HEK293 (cell line): ENCODE measurements around the gene PIEZO1.

Experiments used
- GLI4 ChIP-seq: fragments of 450-650 bp; formaldehyde crosslinking; IDR thresholded peaks from 2 replicates; pipeline ENCODE4 v1.5.1; 2016; ENCODE audit warnings: missing biosample characterization, missing genetic modification characterization
- MZF1 ChIP-seq: fragments of 450-650 bp; formaldehyde crosslinking; IDR thresholded peaks from 2 replicates; pipeline ENCODE4 v1.5.1; 2017; ENCODE audit warnings: missing biosample characterization, missing genetic modification characterization, borderline replicate concordance
- REST ChIP-seq: fragments of 450-650 bp; formaldehyde crosslinking; IDR thresholded peaks from 2 replicates; pipeline ENCODE4 v1.5.1; 2016; ENCODE audit warnings: missing biosample characterization, missing genetic modification characterization
- SALL2 ChIP-seq: fragments of 450-650 bp; formaldehyde crosslinking; IDR thresholded peaks from 2 replicates; pipeline ENCODE4 v1.5.0; 2017; ENCODE audit warnings: missing biosample characterization, mild to moderate bottlenecking, missing genetic modification characterization, borderline replicate concordance
- TRIM28 ChIP-seq: IDR thresholded peaks from 2 replicates; pipeline ENCODE4 v1.6.1; 2011; ENCODE audit warnings: low read length, control low read depth, borderline replicate concordance
- ZNF112 ChIP-seq: fragments of 450-650 bp; formaldehyde crosslinking; IDR thresholded peaks from 2 replicates; pipeline ENCODE4 v1.5.0; 2017; ENCODE audit warnings: missing biosample characterization, missing genetic modification characterization
- ZNF19 ChIP-seq: fragments of 450-650 bp; formaldehyde crosslinking; IDR thresholded peaks from 2 replicates; pipeline ENCODE4; 2016; ENCODE audit warnings: missing biosample characterization, missing genetic modification characterization, low read depth
- ZNF302 ChIP-seq: fragments of 450-650 bp; formaldehyde crosslinking; IDR thresholded peaks from 2 replicates; pipeline ENCODE4 v1.5.1; 2016; ENCODE audit warnings: missing biosample characterization, missing genetic modification characterization, low read depth
- ZNF311 ChIP-seq: fragments of 450-650 bp; formaldehyde crosslinking; IDR thresholded peaks from 2 replicates; pipeline ENCODE4 v1.5.1; 2017; ENCODE audit warnings: missing biosample characterization, missing genetic modification characterization, borderline replicate concordance
- ZNF341 ChIP-seq: fragments of 450-650 bp; formaldehyde crosslinking; IDR thresholded peaks from 2 replicates; pipeline ENCODE4; 2016; ENCODE audit warnings: low read depth, missing biosample characterization, missing genetic modification characterization
- ZNF404 ChIP-seq: fragments of 450-650 bp; formaldehyde crosslinking; IDR thresholded peaks from 2 replicates; pipeline ENCODE4 v1.5.1; 2017; ENCODE audit warnings: missing biosample characterization, missing genetic modification characterization
- ZNF514 ChIP-seq: fragments of 450-650 bp; formaldehyde crosslinking; IDR thresholded peaks from 2 replicates; pipeline ENCODE4 v1.5.1; 2016; ENCODE audit warnings: missing biosample characterization, missing genetic modification characterization
- ZNF544 ChIP-seq: fragments of 450-650 bp; formaldehyde crosslinking; IDR thresholded peaks from 2 replicates; pipeline ENCODE4 v1.5.0; 2017; ENCODE audit warnings: missing biosample characterization, missing genetic modification characterization
- ZNF548 ChIP-seq: fragments of 450-650 bp; formaldehyde crosslinking; IDR thresholded peaks from 2 replicates; pipeline ENCODE4 v1.5.1; 2016; ENCODE audit warnings: missing biosample characterization, missing genetic modification characterization
- ZNF549 ChIP-seq: fragments of 450-650 bp; IDR thresholded peaks from 2 replicates; pipeline ENCODE4 v1.5.1; 2018; ENCODE audit warnings: missing biosample characterization, missing genetic modification characterization, mild to moderate bottlenecking, inconsistent platforms, moderate library complexity
- ZNF580 ChIP-seq: fragments of 450-650 bp; formaldehyde crosslinking; IDR thresholded peaks from 2 replicates; pipeline ENCODE4 v1.5.1; 2016; ENCODE audit warnings: missing biosample characterization, missing genetic modification characterization
- ZNF585B ChIP-seq: fragments of 450-650 bp; formaldehyde crosslinking; IDR thresholded peaks from 2 replicates; pipeline ENCODE4 v1.5.1; 2016; ENCODE audit warnings: missing biosample characterization, missing genetic modification characterization
- ZNF621 ChIP-seq: fragments of 450-650 bp; formaldehyde crosslinking; IDR thresholded peaks from 2 replicates; pipeline ENCODE4 v1.5.1; 2017; ENCODE audit warnings: missing biosample characterization, missing genetic modification characterization
- ZNF623 ChIP-seq: fragments of 450-650 bp; formaldehyde crosslinking; IDR thresholded peaks from 2 replicates; pipeline ENCODE4 v1.5.1; 2016; ENCODE audit warnings: missing biosample characterization, missing genetic modification characterization
- ZNF624 ChIP-seq: fragments of 450-650 bp; formaldehyde crosslinking; IDR thresholded peaks from 2 replicates; pipeline ENCODE4 v1.5.1; 2017; ENCODE audit warnings: missing biosample characterization, missing genetic modification characterization
- ZNF654 ChIP-seq: fragments of 450-650 bp; formaldehyde crosslinking; IDR thresholded peaks from 2 replicates; pipeline ENCODE4 v1.5.1; 2016; ENCODE audit warnings: low read depth, missing biosample characterization, missing genetic modification characterization
- ZNF707 ChIP-seq: fragments of 450-650 bp; formaldehyde crosslinking; IDR thresholded peaks from 2 replicates; pipeline ENCODE4 v1.5.1; 2016; ENCODE audit warnings: missing biosample characterization, missing genetic modification characterization
- ZNF747 ChIP-seq: fragments of 450-650 bp; formaldehyde crosslinking; IDR thresholded peaks from 2 replicates; pipeline ENCODE4 v1.5.1; 2016; ENCODE audit warnings: missing biosample characterization, missing genetic modification characterization
- ZNF76 ChIP-seq: fragments of 450-650 bp; formaldehyde crosslinking; IDR thresholded peaks from 2 replicates; pipeline ENCODE4; 2016; ENCODE audit warnings: low read depth, missing biosample characterization, missing genetic modification characterization, borderline replicate concordance
- ZNF791 ChIP-seq: fragments of 450-650 bp; formaldehyde crosslinking; IDR thresholded peaks from 2 replicates; pipeline ENCODE4 v1.5.1; 2016; ENCODE audit warnings: missing biosample characterization, missing genetic modification characterization
- TF ChIP-seq, protein P1 (sequence below): fragments of 450-650 bp; formaldehyde crosslinking; IDR thresholded peaks from 2 replicates; pipeline ENCODE4 v1.5.1; 2017; ENCODE audit warnings: missing biosample characterization, missing genetic modification characterization
- TF ChIP-seq, protein P2 (sequence below): fragments of 450-650 bp; IDR thresholded peaks from 2 replicates; pipeline ENCODE4 v1.5.1; 2018; ENCODE audit warnings: missing biosample characterization, mild to moderate bottlenecking, missing genetic modification characterization
- TF ChIP-seq, protein P3 (sequence below): fragments of 450-650 bp; IDR thresholded peaks from 2 replicates; pipeline ENCODE4 v1.5.1; 2018; ENCODE audit warnings: missing biosample characterization, missing genetic modification characterization
- TF ChIP-seq, protein P4 (sequence below): fragments of 450-650 bp; formaldehyde crosslinking; IDR thresholded peaks from 2 replicates; pipeline ENCODE4 v1.5.1; 2016; ENCODE audit warnings: missing biosample characterization, missing genetic modification characterization

The PIEZO1 gene

GRCh38 chr16:88803264-88803987 is 18.4 kb upstream of the PIEZO1 start, which contains the start of gene CDT1 (continued):
- TF ChIP-seq REST (tag by site-specific recombination) (no peak), ZNF76 (tag by site-specific recombination) (no peak), TRIM28 (no peak), GLI4 (tag by site-specific recombination) (no peak), ZNF544 (no peak), MZF1 (tag by site-specific recombination) (no peak), ZNF404 (tag by site-specific recombination) (no peak), ZNF624 (tag by site-specific recombination) (no peak), ZNF311 (tag by site-specific recombination) (no peak), ZNF747 (tag by site-specific recombination) (no peak), ZNF580 (tag by site-specific recombination) (no peak), ZNF791 (no peak), ZNF585B (tag by site-specific recombination) (no peak), ZNF654 (tag by site-specific recombination) (no peak), ZNF19 (no peak), ZNF514 (tag by site-specific recombination) (no peak), ZNF302 (tag by site-specific recombination) (no peak), ZNF549 (tag by site-specific recombination) (no peak), ZNF707 (no peak), ZNF621 (tag by site-specific recombination) (no peak), ZNF548 (tag by site-specific recombination) (no peak), ZNF112 (tag by site-specific recombination) (no peak), ZNF341 (no peak), SALL2 (no peak), ZNF623 (tag by site-specific recombination) (no peak)
- TF ChIP-seq, protein P1, sequence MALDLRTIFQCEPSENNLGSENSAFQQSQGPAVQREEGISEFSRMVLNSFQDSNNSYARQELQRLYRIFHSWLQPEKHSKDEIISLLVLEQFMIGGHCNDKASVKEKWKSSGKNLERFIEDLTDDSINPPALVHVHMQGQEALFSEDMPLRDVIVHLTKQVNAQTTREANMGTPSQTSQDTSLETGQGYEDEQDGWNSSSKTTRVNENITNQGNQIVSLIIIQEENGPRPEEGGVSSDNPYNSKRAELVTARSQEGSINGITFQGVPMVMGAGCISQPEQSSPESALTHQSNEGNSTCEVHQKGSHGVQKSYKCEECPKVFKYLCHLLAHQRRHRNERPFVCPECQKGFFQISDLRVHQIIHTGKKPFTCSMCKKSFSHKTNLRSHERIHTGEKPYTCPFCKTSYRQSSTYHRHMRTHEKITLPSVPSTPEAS (tag by site-specific recombination) = no peak
- TF ChIP-seq, protein P2, sequence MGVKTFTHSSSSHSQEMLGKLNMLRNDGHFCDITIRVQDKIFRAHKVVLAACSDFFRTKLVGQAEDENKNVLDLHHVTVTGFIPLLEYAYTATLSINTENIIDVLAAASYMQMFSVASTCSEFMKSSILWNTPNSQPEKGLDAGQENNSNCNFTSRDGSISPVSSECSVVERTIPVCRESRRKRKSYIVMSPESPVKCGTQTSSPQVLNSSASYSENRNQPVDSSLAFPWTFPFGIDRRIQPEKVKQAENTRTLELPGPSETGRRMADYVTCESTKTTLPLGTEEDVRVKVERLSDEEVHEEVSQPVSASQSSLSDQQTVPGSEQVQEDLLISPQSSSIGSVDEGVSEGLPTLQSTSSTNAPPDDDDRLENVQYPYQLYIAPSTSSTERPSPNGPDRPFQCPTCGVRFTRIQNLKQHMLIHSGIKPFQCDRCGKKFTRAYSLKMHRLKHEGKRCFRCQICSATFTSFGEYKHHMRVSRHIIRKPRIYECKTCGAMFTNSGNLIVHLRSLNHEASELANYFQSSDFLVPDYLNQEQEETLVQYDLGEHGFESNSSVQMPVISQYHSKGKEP (tag by site-specific recombination) = peak; percentile 45; the same call in 1 of the 2 replicates
- TF ChIP-seq, protein P3, sequence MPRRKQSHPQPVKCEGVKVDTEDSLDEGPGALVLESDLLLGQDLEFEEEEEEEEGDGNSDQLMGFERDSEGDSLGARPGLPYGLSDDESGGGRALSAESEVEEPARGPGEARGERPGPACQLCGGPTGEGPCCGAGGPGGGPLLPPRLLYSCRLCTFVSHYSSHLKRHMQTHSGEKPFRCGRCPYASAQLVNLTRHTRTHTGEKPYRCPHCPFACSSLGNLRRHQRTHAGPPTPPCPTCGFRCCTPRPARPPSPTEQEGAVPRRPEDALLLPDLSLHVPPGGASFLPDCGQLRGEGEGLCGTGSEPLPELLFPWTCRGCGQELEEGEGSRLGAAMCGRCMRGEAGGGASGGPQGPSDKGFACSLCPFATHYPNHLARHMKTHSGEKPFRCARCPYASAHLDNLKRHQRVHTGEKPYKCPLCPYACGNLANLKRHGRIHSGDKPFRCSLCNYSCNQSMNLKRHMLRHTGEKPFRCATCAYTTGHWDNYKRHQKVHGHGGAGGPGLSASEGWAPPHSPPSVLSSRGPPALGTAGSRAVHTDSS (tag by site-specific recombination) = peak; percentile 80
- TF ChIP-seq, protein P4, sequence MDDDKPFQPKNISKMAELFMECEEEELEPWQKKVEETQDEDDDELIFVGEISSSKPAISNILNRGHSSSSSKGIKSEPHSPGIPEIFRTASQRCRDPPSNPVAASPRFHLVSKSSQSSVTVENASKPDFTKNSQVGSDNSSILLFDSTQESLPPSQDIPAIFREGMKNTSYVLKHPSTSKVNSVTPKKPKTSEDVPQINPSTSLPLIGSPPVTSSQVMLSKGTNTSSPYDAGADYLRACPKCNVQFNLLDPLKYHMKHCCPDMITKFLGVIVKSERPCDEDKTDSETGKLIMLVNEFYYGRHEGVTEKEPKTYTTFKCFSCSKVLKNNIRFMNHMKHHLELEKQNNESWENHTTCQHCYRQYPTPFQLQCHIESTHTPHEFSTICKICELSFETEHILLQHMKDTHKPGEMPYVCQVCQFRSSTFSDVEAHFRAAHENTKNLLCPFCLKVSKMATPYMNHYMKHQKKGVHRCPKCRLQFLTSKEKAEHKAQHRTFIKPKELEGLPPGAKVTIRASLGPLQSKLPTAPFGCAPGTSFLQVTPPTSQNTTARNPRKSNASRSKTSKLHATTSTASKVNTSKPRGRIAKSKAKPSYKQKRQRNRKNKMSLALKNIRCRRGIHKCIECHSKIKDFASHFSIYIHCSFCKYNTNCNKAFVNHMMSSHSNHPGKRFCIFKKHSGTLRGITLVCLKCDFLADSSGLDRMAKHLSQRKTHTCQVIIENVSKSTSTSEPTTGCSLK (tag by site-specific recombination) = no peak
